ENCODE results near the gene CKLF. TPM values are rescaled to one million over a fixed set of nuclear protein-coding genes. Genes with fewer than 3 reads are reported as not detected.

The CKLF gene, protein sequence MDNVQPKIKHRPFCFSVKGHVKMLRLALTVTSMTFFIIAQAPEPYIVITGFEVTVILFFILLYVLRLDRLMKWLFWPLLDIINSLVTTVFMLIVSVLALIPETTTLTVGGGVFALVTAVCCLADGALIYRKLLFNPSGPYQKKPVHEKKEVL
- 90.7 TPM for polyA plus RNA-seq (2012; ENCODE audit: low read depth, missing spikeins)

GRCh38 chr16:66552286-66553177 is at the start of gene CKLF:
TSS of gene CKLF (plus strand) at chr16:66552576. CDS start at chr16:66552716, 140 bp downstream.
- FAIRE-seq, result peak; percentile 97

GRCh38 chr16:66503030-66503429 is 49.3 kb upstream of the CKLF start:
- TF ChIP-seq POLR2AphosphoS5 (IDR thresholded peaks at IDR 0.05; ENCODE audit: low read depth, low read length) (no peak), SPI1 (IDR thresholded peaks at IDR 0.05; ENCODE audit: low read depth, low read length) (no peak), POU2F2 (IDR thresholded peaks at IDR 0.05; ENCODE audit: low read depth, low read length) (no peak), POLR2A (IDR thresholded peaks at IDR 0.05; ENCODE audit: low read depth, low read length) (no peak), PAX5 (IDR thresholded peaks at IDR 0.05; ENCODE audit: insufficient read depth, low read length, severe bottlenecking) (no peak), TAF1 (IDR thresholded peaks at IDR 0.05; ENCODE audit: low read depth, low read length) (no peak)
- DNase-seq (ENCODE audit: insufficient read length, low spot score), result no peak
- FAIRE-seq, result no peak

More at GRCh38 chr16:66552286-66553177, at the start of gene CKLF:
- peak; percentile 89 for DNase-seq (ENCODE audit: insufficient read length, low spot score)
- TF ChIP-seq SPI1 (IDR thresholded peaks at IDR 0.05; ENCODE audit: low read depth, low read length), result no peak
- TF ChIP-seq TAF1 (IDR thresholded peaks at IDR 0.05; ENCODE audit: low read depth, low read length), result peak; percentile 90
- TF ChIP-seq POLR2A (IDR thresholded peaks at IDR 0.05; ENCODE audit: low read depth, low read length), result peak; percentile 90
- TF ChIP-seq POU2F2 (IDR thresholded peaks at IDR 0.05; ENCODE audit: low read depth, low read length), result peak; percentile 78
- TF ChIP-seq POLR2AphosphoS5 (IDR thresholded peaks at IDR 0.05; ENCODE audit: low read depth, low read length), result peak; percentile 93

DNA sequence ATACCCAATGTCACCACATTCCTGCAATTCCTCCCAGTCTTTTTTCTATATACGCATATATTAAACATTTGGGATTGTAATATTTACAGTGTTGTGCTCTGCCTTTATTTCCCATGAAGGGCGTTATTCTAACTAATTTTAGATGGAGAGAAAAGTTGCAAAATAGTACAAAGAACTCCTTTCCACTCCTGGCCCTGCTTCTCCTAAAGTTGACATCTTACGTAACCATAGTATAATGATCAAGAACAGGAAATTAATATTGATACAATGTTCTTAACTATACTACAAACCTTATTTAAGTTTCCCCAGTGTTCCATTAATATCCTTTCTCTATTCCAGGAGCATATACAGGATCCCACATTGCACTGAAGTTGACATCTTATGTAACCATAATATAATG is 48.8 kb upstream of the CKLF start:
- TF ChIP-seq POLR2A (IDR thresholded peaks at IDR 0.05; ENCODE audit: low read depth, low read length) (no peak), PAX5 (IDR thresholded peaks at IDR 0.05; ENCODE audit: insufficient read depth, low read length, severe bottlenecking) (no peak), SPI1 (IDR thresholded peaks at IDR 0.05; ENCODE audit: low read depth, low read length) (no peak), TAF1 (IDR thresholded peaks at IDR 0.05; ENCODE audit: low read depth, low read length) (no peak), POU2F2 (IDR thresholded peaks at IDR 0.05; ENCODE audit: low read depth, low read length) (no peak), POLR2AphosphoS5 (IDR thresholded peaks at IDR 0.05; ENCODE audit: low read depth, low read length) (no peak)
- DNase-seq (ENCODE audit: insufficient read length, low spot score), result no peak
- FAIRE-seq, result no peak

GRCh38 chr16:66507731-66508239 is 44.6 kb upstream of the CKLF start:
- DNase-seq (ENCODE audit: insufficient read length, low spot score) (no peak), FAIRE-seq (no peak)
- TF ChIP-seq POLR2A (IDR thresholded peaks at IDR 0.05; ENCODE audit: low read depth, low read length) (no peak), POU2F2 (IDR thresholded peaks at IDR 0.05; ENCODE audit: low read depth, low read length) (no peak), SPI1 (IDR thresholded peaks at IDR 0.05; ENCODE audit: low read depth, low read length) (no peak)

DNA sequence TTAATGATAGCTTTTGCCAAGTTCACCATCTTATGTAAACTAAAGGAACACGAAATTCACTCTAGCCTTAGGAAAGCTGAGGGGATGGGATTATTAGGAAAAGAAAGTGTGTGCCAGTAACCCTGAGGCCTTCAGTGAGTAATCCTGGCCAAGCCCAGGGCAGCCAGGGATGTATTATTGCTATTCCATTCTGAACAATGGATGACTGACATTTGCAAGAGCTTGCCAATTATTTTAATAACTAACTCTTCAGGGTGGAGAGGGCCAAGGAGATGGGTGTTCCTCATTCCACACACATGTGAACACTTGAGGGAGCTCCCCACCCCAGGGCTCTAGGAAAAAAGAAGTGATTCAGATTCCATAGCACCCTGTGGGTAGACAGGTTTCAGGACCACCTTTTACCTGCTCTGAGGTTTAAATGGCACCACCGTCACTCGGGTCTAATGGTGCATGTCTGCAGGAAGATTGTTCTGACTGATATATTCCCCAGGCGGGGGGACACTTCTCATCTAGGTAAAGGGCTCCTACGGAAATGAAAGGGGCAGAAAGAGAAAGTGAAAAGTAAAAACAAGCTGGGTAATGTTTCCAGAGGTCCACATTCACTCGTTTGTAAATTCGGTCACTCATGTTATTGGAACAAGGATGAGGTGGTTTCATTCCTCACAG is 44.0 kb upstream of the CKLF start:
- DNase-seq (ENCODE audit: insufficient read length, low spot score), result no peak
- no peak for FAIRE-seq
- TF ChIP-seq POU2F2 (IDR thresholded peaks at IDR 0.05; ENCODE audit: low read depth, low read length) (no peak), PAX5 (IDR thresholded peaks at IDR 0.05; ENCODE audit: insufficient read depth, low read length, severe bottlenecking) (peak; percentile 42), POLR2AphosphoS5 (IDR thresholded peaks at IDR 0.05; ENCODE audit: low read depth, low read length) (no peak), SPI1 (IDR thresholded peaks at IDR 0.05; ENCODE audit: low read depth, low read length) (peak; percentile 37; the same call in 1 of the 2 replicates), POLR2A (IDR thresholded peaks at IDR 0.05; ENCODE audit: low read depth, low read length) (no peak), TAF1 (IDR thresholded peaks at IDR 0.05; ENCODE audit: low read depth, low read length) (no peak)

DNA sequence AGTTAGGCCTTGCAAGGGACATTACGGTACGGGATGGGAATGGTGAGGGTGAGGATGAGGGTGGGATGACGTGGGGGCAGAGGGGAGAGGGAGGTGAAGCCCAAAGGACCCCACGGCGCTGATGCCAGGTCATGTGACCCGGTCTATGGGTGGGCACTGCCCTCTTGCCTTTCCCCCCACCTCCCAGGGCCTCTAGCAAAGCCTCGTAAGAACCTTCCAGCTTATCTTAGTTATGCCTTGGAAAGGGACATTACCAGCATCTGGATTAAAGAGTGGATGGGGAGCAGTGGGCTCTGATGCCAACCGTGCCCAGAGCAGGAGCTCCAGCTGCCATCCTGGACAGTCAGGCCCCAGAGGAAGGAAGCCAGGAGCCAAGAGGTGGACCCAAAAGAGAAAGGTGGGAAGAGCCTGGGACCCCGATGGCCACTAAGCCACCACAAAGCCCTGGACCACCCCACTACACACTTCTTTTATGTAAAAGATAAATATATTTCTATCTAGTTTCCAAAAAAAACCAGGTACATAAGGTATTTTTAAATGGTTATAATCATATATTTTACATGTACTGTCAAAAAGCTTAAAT is 43.4 kb upstream of the CKLF start:
- TF ChIP-seq SPI1 (IDR thresholded peaks at IDR 0.05; ENCODE audit: low read depth, low read length) (no peak), POLR2AphosphoS5 (IDR thresholded peaks at IDR 0.05; ENCODE audit: low read depth, low read length) (no peak), PAX5 (IDR thresholded peaks at IDR 0.05; ENCODE audit: insufficient read depth, low read length, severe bottlenecking) (no peak), TAF1 (IDR thresholded peaks at IDR 0.05; ENCODE audit: low read depth, low read length) (no peak), POLR2A (IDR thresholded peaks at IDR 0.05; ENCODE audit: low read depth, low read length) (no peak), POU2F2 (IDR thresholded peaks at IDR 0.05; ENCODE audit: low read depth, low read length) (no peak)
- no peak for FAIRE-seq
- no peak for DNase-seq (ENCODE audit: insufficient read length, low spot score)

DNA sequence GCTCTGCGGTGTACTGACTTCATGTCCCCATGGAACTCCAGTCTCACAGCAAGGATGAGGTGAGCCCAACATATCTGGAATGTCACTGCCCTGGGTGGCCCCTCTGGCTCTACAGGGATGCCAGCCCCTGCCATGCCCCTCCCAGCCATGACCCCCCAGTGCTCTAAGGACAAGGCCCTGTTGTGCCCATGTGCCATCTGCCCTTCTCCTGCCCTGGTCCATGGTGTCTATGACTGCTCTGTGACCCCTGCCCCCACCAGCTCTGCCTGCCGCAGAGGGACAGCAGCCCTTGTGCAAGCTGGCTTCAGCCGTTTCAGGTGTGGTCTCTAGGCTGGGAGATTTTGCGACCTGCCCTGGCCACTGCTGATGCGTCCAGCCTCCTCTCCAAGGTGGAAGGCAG is 42.8 kb upstream of the CKLF start:
- no peak for TF ChIP-seq POU2F2 (IDR thresholded peaks at IDR 0.05; ENCODE audit: low read depth, low read length)
- no peak for TF ChIP-seq SPI1 (IDR thresholded peaks at IDR 0.05; ENCODE audit: low read depth, low read length)
- no peak for TF ChIP-seq TAF1 (IDR thresholded peaks at IDR 0.05; ENCODE audit: low read depth, low read length)
- no peak for TF ChIP-seq PAX5 (IDR thresholded peaks at IDR 0.05; ENCODE audit: insufficient read depth, low read length, severe bottlenecking)
- TF ChIP-seq POLR2A (IDR thresholded peaks at IDR 0.05; ENCODE audit: low read depth, low read length), result no peak
- no peak for TF ChIP-seq POLR2AphosphoS5 (IDR thresholded peaks at IDR 0.05; ENCODE audit: low read depth, low read length)

DNA sequence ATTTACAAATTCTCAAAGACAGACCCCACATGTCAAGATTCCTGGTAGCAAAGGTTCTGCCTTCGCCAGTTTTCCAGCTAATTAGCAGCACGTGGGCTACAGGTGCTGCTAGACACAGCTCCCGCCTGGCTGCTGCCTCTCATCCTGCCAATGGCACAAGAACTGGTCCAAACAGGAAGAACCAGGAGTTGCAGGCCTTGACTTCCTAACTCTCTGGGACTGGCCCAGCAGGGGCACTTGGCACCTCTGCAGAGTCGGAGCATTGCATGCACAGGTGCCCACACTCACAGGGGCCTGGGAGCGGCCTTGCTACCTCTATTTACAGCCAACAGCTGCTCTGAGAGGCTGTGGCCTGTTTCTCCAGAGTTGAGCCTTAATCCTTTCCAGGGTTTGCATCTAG is 42.1 kb upstream of the CKLF start:
- FAIRE-seq, result no peak
- TF ChIP-seq POLR2A (IDR thresholded peaks at IDR 0.05; ENCODE audit: low read depth, low read length), result no peak
- TF ChIP-seq PAX5 (IDR thresholded peaks at IDR 0.05; ENCODE audit: insufficient read depth, low read length, severe bottlenecking), result no peak
- no peak for TF ChIP-seq POLR2AphosphoS5 (IDR thresholded peaks at IDR 0.05; ENCODE audit: low read depth, low read length)
- TF ChIP-seq SPI1 (IDR thresholded peaks at IDR 0.05; ENCODE audit: low read depth, low read length), result no peak

More for the DNA sequence above, 42.8 kb upstream of the CKLF start:
- no peak for FAIRE-seq
- DNase-seq (ENCODE audit: insufficient read length, low spot score), result no peak

More for the DNA sequence above, 42.1 kb upstream of the CKLF start:
- no peak for DNase-seq (ENCODE audit: insufficient read length, low spot score)
